Breast epithelium (tissue), 3 donors: ENCODE data around the gene TEX2.

Source experiments
- CTCF ChIP-seq, 3 donors: fragments of 450-650 bp; IDR thresholded peaks; one replicate each; pipeline ENCODE4 v1.5.1; 2016 to 2017; ENCODE audit warnings: antibody characterized with exemption in 3 of 3, mild to moderate bottlenecking in 3 of 3, moderate library complexity in 3 of 3
- POLR2AphosphoS5 ChIP-seq, 3 donors: sonication (generic); formaldehyde crosslinking; IDR thresholded peaks; one replicate each; pipeline ENCODE4 v1.6.1; 2017; ENCODE audit warnings: antibody characterized with exemption in 3 of 3

DNA sequence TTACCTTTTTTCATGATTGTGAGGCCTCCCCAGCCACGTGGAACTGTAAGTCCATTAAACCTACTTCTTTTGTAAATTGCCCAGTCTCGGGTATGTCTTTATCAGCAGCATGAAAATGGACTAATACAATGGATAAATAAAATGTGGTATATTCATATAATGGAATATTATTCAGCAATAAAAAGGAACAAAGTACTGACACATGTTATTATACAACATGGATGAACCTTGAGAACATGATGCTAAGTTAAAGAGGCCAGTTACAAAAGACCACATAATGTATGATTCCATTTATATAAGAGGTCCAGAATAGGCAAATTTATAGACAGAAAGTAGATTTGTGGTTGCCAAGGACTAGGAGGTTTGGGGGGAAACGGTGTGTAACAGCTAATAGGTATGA, 138.5 kb downstream of the TEX2 start:
- TF ChIP-seq CTCF (IDR thresholded peaks at IDR 0.05) (no peak), POLR2AphosphoS5 (IDR thresholded peaks at IDR 0.05) (no peak)
